Liver (tissue), 9 donors: ENCODE data around the gene ANGPTL4. TPM values are rescaled to one million over a fixed set of nuclear protein-coding genes. Genes with fewer than 3 reads are reported as not detected.
A peak's percentile ranks its signal among the peaks of the same experiment; 100 is the strongest.

Experiments used
- DNase-seq: peaks from one replicate; pipeline ENCODE4 v3.0.0-alpha.2; 2017; ENCODE audit warnings: low spot score
- H3K27ac ChIP-seq, 2 donors: one replicate each; pipeline ENCODE4 v1.7.0; 2013; ENCODE audit warnings: inconsistent platforms in 2 of 2, low read length in 2 of 2, control low read depth in 1 of 2, low read depth in 1 of 2, mild to moderate bottlenecking in 1 of 2
- H3K27me3 ChIP-seq, 4 donors: one replicate each; pipeline versions ENCODE4 v1.6.1 to v1.7.0; 2013; ENCODE audit warnings: low read length in 3 of 4, inconsistent platforms in 1 of 4, mild to moderate bottlenecking in 1 of 4, moderate library complexity in 1 of 4; ENCODE audit not compliant: control insufficient read depth in 4 of 4, insufficient read depth in 4 of 4
- H3K36me3 ChIP-seq, 4 donors: one replicate each; pipeline versions ENCODE4 v1.6.1 to v1.7.0; 2013; ENCODE audit warnings: low read length in 3 of 4, mild to moderate bottlenecking in 3 of 4, low read depth in 1 of 4, moderate library complexity in 1 of 4; ENCODE audit not compliant: control insufficient read depth in 4 of 4, insufficient read depth in 3 of 4
- H3K4me1 ChIP-seq, 4 donors: one replicate each; pipeline versions ENCODE4 v1.6.1 to v1.7.0; 2013; ENCODE audit warnings: low read length in 3 of 4, mild to moderate bottlenecking in 3 of 4, moderate library complexity in 1 of 4; ENCODE audit not compliant: control insufficient read depth in 4 of 4, insufficient read depth in 4 of 4
- H3K4me3 ChIP-seq, 3 donors: one replicate each; pipeline versions ENCODE4 v1.6.1 to v1.7.0; 2013; ENCODE audit warnings: low read length in 3 of 3, control low read depth in 1 of 3, low read depth in 1 of 3, mild to moderate bottlenecking in 1 of 3
- H3K9ac ChIP-seq, 2 donors: one replicate each; pipeline ENCODE4 v1.7.0; 2013; ENCODE audit warnings: low read length in 2 of 2, mild to moderate bottlenecking in 2 of 2, moderate library complexity in 2 of 2, control low read depth in 1 of 2, low read depth in 1 of 2
- H3K9me3 ChIP-seq, 4 donors: one replicate each; pipeline versions ENCODE4 v1.6.1 to v1.7.0; 2013; ENCODE audit warnings: low read length in 3 of 4; ENCODE audit not compliant: control insufficient read depth in 4 of 4
- ATF3 ChIP-seq: IDR thresholded peaks from 2 replicates; pipeline ENCODE4 v1.6.1; 2016; ENCODE audit warnings: antibody characterized with exemption
- CTCF ChIP-seq: fragments of 150-350 bp; IDR thresholded peaks from 2 replicates; pipeline ENCODE4 v1.5.1; 2017; ENCODE audit warnings: improper control_type of control experiment, low read depth, low read length; ENCODE audit not compliant: missing input control
- EGR1 ChIP-seq, 2 donors: IDR thresholded peaks; 2 replicates each; pipeline ENCODE4 v1.6.1; 2016 to 2018; ENCODE audit warnings: antibody characterized with exemption in 2 of 2, low read depth in 2 of 2
- FOXA1 ChIP-seq: IDR thresholded peaks from 2 replicates; pipeline ENCODE4 v1.6.1; 2016; ENCODE audit warnings: antibody characterized with exemption
- FOXA2 ChIP-seq: IDR thresholded peaks from 2 replicates; pipeline ENCODE4 v1.6.1; 2016; ENCODE audit warnings: antibody characterized with exemption
- GABPA ChIP-seq, 2 donors: IDR thresholded peaks in 1 of 2; conservative IDR thresholded peaks in 1 of 2; 2 replicates each; pipeline ENCODE4 v1.6.1; 2016; ENCODE audit warnings: antibody characterized with exemption in 2 of 2, mild to moderate bottlenecking in 1 of 2, moderate library complexity in 1 of 2
- HNF4A ChIP-seq, 2 donors: conservative IDR thresholded peaks; 2 replicates each; pipeline ENCODE4 v1.6.1; 2016; ENCODE audit warnings: antibody characterized with exemption in 2 of 2, mild to moderate bottlenecking in 2 of 2
- HNF4G ChIP-seq: IDR thresholded peaks from 2 replicates; pipeline ENCODE4 v1.6.1; 2016; ENCODE audit warnings: antibody characterized with exemption
- JUND ChIP-seq, 2 donors: IDR thresholded peaks; 2 replicates each; pipeline ENCODE4 v1.6.1; 2016; ENCODE audit warnings: antibody characterized with exemption in 2 of 2
- MAX ChIP-seq: IDR thresholded peaks from 2 replicates; pipeline ENCODE4 v1.6.1; 2016; ENCODE audit warnings: antibody characterized with exemption
- NR2F2 ChIP-seq: IDR thresholded peaks from 2 replicates; pipeline ENCODE4 v1.6.1; 2016; ENCODE audit warnings: antibody characterized with exemption
- RAD21 ChIP-seq, 2 donors: IDR thresholded peaks; 2 replicates each; pipeline ENCODE4 v1.6.1; 2016; ENCODE audit warnings: antibody characterized with exemption in 2 of 2, mild to moderate bottlenecking in 2 of 2
- REST ChIP-seq: IDR thresholded peaks from 2 replicates; pipeline ENCODE4 v1.6.1; 2016; ENCODE audit warnings: antibody characterized with exemption, mild to moderate bottlenecking
- RXRA ChIP-seq, 2 donors: IDR thresholded peaks; 2 replicates each; pipeline ENCODE4 v1.6.1; 2017 to 2018; ENCODE audit warnings: antibody characterized with exemption in 2 of 2, mild to moderate bottlenecking in 1 of 2
- SP1 ChIP-seq: IDR thresholded peaks from 2 replicates; pipeline ENCODE4 v1.6.1; 2018; ENCODE audit warnings: antibody characterized with exemption, mild to moderate bottlenecking
- TAF1 ChIP-seq: conservative IDR thresholded peaks from 2 replicates; pipeline ENCODE4 v1.6.1; 2016; ENCODE audit warnings: antibody characterized with exemption, mild to moderate bottlenecking
- YY1 ChIP-seq: IDR thresholded peaks from 2 replicates; pipeline ENCODE4 v1.6.1; 2016; ENCODE audit warnings: antibody characterized with exemption, mild to moderate bottlenecking
- ZBTB33 ChIP-seq: IDR thresholded peaks from 2 replicates; pipeline ENCODE4 v1.6.1; 2016; ENCODE audit warnings: antibody characterized with exemption
- WGBS: extraction: QIAGEN DNeasy Blood & Tissue Kit; methylation state at CpG from one replicate; pipeline ENCODE4 v1.1.7; 2013; 5-methylcytosine and 5-hydroxymethylcytosine counted together
- polyA plus RNA-seq, 2 donors: library from polyadenylated mRNA; stranded (reverse) in 1 of 2; unstranded in 1 of 2; fragments of 200-250 nt in 1 of 2; fragments of >200 nt in 1 of 2; fragmentation: Nextera tagmentation in 1 of 2; extraction: Ambion mirVana in 1 of 2; gene quantifications; one replicate each; pipeline versions ENCODE4 v1.2.1 to v1.2.3, GENCODE V29; 2013 to 2015
- total RNA-seq, 2 donors: library from RNA; depleted of rRNA; stranded (reverse); fragments of >200 nt; gene quantifications; one replicate each; pipeline ENCODE4 v1.2.3, GENCODE V29; 2014
- donor health status: healthy.
- donor health status: healthy.
- donor health status: healthy.
- donor health status: healthy.
- donor health status: healthy.

The ANGPTL4 gene
- total and polyA plus RNA-seq, 4 donors, result 0.65 to 144 (median 71.6) TPM

- TF ChIP-seq ZBTB33, result no peak
- no peak for TF ChIP-seq ATF3
- no peak for TF ChIP-seq FOXA1
- no peak for TF ChIP-seq FOXA2
- TF ChIP-seq JUND (IDR thresholded peaks at IDR 0.05), result no peak
- no peak for TF ChIP-seq EGR1 (IDR thresholded peaks at IDR 0.05; ENCODE audit: low read depth in 2 of 2)
Observed at GRCh38 chr19:8342316-8342683, 21.7 kb upstream of the ANGPTL4 start (continued).

- DNase-seq, result peak; percentile 88
- Histone ChIP-seq H3K9me3 (no peaks in the 10 kb centered on the region), H3K4me3 (peak within 1 kb of the TSS in 2 of 3 donors; percentile 22 to 62), H3K36me3 (no peaks in the 10 kb centered on the region), H3K27me3 (no peaks in the 10 kb centered on the region), H3K4me1 (peaks cover 0 to 14% (median 9%) of the 10 kb centered on the region in 4 donors), H3K27ac (peak within 1 kb of the TSS; percentile 56 to 83), H3K9ac (peak within 1 kb of the TSS; percentile 47 to 66)
- 11% methylated on average over 65 of the region's 65 CpGs for WGBS
- TF ChIP-seq FOXA2, result no peak
- no peak for TF ChIP-seq HNF4G
- peak; percentile 22 for TF ChIP-seq REST
- no peak for TF ChIP-seq ATF3
- no peak for TF ChIP-seq ZBTB33
- TF ChIP-seq TAF1, result no peak
- TF ChIP-seq JUND (IDR thresholded peaks at IDR 0.05), result no peak
- peak in 1 of 2 donors; percentile 48 for TF ChIP-seq RAD21 (IDR thresholded peaks at IDR 0.05)
- TF ChIP-seq CTCF, result peak; percentile 8
- TF ChIP-seq MAX, result no peak
- no peak for TF ChIP-seq EGR1 (IDR thresholded peaks at IDR 0.05; ENCODE audit: low read depth in 2 of 2)
- no peak for TF ChIP-seq RXRA (IDR thresholded peaks at IDR 0.05)
- TF ChIP-seq SP1, result peak; percentile 79
- no peak for TF ChIP-seq FOXA1
- peak in 1 of 2 donors; percentile 13 for TF ChIP-seq HNF4A (conservative IDR thresholded peaks at IDR 0.05)
- TF ChIP-seq NR2F2, result peak; percentile 79
- TF ChIP-seq YY1, result no peak
- TF ChIP-seq GABPA (IDR thresholded peaks at IDR 0.05 in 1 of 2, conservative IDR thresholded peaks at IDR 0.05 in 1 of 2), result no peak
Observed at GRCh38 chr19:8342684-8343482, 21.1 kb upstream of the ANGPTL4 start, which contains the start of gene KANK3. Gene KANK3 (minus strand): TSS chr19:8343262. CDS start chr19:8337828, 5,434 bp downstream.
